ENCODE results near the gene FBXO34.

FBXO34 gene

DNA sequence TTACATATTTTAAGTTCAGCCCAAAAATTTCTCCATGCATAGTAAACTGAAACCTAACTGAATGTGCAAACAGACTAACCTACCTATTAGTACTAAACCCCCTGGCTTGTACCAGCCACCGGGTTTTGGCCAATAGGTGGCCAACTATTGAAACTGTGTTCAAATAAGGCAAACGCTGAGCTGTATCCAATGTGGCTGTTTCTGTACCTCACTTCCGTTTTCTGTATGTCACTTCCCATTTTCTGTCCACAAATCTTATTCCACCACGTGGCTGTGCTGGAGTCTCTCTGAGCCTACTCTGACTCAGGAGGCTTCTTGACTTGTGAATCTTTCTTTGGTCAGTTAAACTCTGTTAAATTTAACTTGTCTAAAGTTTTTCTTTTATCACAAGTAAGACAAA, 6.0 kb upstream of the FBXO34 start:
- Histone ChIP-seq H3K36me3 (no peaks in the 10 kb centered on the region), H4K20me1 (no peaks in the 10 kb centered on the region), H3K9me3 (replicated peaks in 1 of 11) (peaks cover 0 to 16% (median 11%) of the 10 kb centered on the region in 11 experiments; a peak in 17 of 22 replicates), H3K4me3 (no peak overlapping the region), H3K4me2 (no peak overlapping the region), H3K9ac (no peak overlapping the region), H3K27me3 (no peaks in the 10 kb centered on the region), H3K27ac (no peak overlapping the region), H3K4me1 (no peaks in the 10 kb centered on the region)
- TF ChIP-seq Cebpa-rat (IDR thresholded peaks at IDR 0.05) = no peak

GRCh38 chr14:55267820-55268219, 3.4 kb upstream of the FBXO34 start:
- Histone ChIP-seq H4K20me1 (peaks cover 0 to 12% (median 6%) of the 10 kb centered on the region in 11 experiments; a peak in 13 of 22 replicates), H3K27me3 (no peaks in the 10 kb centered on the region), H3K27ac (no peak overlapping the region), H3K4me1 (peaks cover 5 to 9% (median 6%) of the 10 kb centered on the region in 10 experiments), H3K4me3 (no peak overlapping the region), H3K9me3 (replicated peaks in 1 of 11) (peaks cover 0 to 16% (median 11%) of the 10 kb centered on the region in 11 experiments; a peak in 17 of 22 replicates), H3K9ac (no peak overlapping the region), H3K36me3 (no peaks in the 10 kb centered on the region), H3K4me2 (no peak overlapping the region)
- no peak for TF ChIP-seq Cebpa-rat (IDR thresholded peaks at IDR 0.05)

DNA sequence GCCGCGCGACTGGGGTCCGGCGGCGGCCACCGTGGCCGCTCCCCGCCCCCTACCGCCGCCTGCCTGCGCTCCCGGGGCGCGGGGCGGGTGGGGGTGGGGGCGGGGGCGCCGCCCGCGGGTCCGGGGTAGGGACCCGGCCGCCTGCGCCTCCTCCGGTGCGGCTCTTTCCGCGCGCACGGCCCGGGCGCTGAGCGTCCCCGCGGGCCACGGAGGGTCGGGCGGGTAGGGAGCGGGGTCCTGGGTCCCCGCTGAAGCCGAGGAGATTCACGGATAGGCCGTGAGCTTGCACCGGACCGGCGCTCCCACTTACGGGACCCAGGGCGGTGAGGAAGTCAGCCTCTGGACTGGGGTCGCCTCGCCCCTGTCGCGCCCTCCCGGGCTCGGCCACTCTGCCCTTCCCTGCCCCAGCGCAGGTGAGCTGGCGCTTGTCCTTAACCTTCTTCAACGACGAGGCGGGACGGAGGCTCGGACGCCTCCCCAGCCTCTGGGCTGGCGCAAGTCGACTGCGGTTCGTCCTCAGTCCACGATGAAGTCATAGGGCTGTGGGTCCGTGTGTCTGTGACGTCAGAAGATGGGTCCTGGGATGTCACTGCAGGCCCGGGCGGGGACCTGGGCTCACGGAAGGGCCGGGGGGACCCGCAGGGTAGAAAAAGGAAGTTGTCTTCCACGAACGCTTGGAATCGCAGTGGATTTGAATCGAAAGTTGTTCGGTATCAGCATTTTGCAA, 514 bp downstream of the FBXO34 start:
- peak overlapping the region; percentile 73 to 98 (median 86) for H3K4me2 ChIP-seq
- H3K4me3 ChIP-seq = peak overlapping the region; percentile 83 to 99 (median 96)
- peaks cover 19 to 32% (median 25%) of the 10 kb centered on the region in 10 experiments for H3K4me1 ChIP-seq
- H3K9me3 ChIP-seq (replicated peaks in 1 of 11) = no peaks in the 10 kb centered on the region
- H3K9ac ChIP-seq = peak overlapping the region; percentile 89 to 99 (median 95)
- peaks cover 12 to 51% (median 44%) of the 10 kb centered on the region in 11 experiments; a peak in 18 of 22 replicates for H4K20me1 ChIP-seq
- peak overlapping the region; percentile 87 to 98 (median 91) for H3K27ac ChIP-seq
- no peak for TF ChIP-seq Cebpa-rat (IDR thresholded peaks at IDR 0.05)
- H3K36me3 ChIP-seq = peaks cover 0 to 9% (median 0%) of the 10 kb centered on the region in 11 experiments; a peak in 3 of 22 replicates
- no peaks in the 10 kb centered on the region for H3K27me3 ChIP-seq

DNA sequence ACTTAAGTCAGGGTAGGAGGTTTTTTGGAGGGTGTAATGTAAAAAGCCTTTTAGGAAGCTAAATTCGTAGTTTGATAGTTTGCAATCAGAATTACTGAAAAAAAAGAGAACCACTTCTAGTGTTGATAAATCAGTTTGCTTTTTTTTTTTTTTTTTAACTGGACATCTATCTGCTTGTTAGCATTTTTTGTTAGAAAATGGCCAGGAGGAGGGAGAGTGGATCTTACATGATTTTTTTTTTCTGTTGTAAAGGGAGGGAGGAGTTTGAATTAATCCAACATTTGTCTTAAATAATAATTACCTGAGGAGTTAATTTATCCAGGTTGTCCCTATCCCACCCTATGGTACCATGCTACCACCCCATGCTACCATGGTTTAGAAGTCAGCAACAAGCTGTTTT, 1.2 kb downstream of the FBXO34 start:
- no peak for TF ChIP-seq Cebpa-rat (IDR thresholded peaks at IDR 0.05)
- peak overlapping the region; percentile 87 to 98 (median 91) for H3K27ac ChIP-seq

DNA sequence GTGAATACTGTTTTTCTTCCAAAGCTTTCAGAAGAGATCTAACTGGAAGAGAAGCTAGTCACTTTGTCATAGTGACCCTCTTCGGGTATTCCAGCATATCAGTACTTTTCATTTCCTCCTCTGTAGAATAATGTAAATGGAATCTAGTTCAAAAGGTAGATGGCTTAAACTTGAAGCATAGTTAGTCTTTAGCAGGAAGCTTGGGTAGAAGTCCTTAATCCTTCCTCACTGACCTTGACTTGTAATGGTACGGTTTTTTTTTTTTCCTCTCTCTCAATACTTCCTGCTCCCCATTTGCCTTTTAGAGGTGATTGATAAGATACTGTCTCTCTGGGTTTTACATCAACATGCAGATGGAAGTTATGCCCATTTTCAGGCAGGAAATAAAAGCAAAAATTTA, 1.7 kb downstream of the FBXO34 start:
- Histone ChIP-seq H3K9me3 (replicated peaks in 1 of 11) (no peaks in the 10 kb centered on the region), H3K27ac (peak overlapping the region in 4 of 11 experiments; percentile 88 to 98 (median 94); a peak in 10 of 22 replicates), H3K9ac (peak overlapping the region; percentile 89 to 99 (median 95); a peak in 19 of 22 replicates), H3K4me3 (peak overlapping the region; percentile 83 to 99 (median 96); a peak in 19 of 20 replicates), H3K4me1 (peaks cover 21 to 43% (median 33%) of the 10 kb centered on the region in 10 experiments), H3K36me3 (peaks cover 0 to 10% (median 0%) of the 10 kb centered on the region in 11 experiments; a peak in 5 of 22 replicates), H4K20me1 (peaks cover 18 to 63% (median 56%) of the 10 kb centered on the region in 11 experiments; a peak in 19 of 22 replicates), H3K4me2 (peak overlapping the region; percentile 73 to 98 (median 86)), H3K27me3 (no peaks in the 10 kb centered on the region)
- no peak for TF ChIP-seq Cebpa-rat (IDR thresholded peaks at IDR 0.05)

More for the DNA sequence above, 1.2 kb downstream of the FBXO34 start:
- Histone ChIP-seq H3K9ac (peak overlapping the region; percentile 89 to 99 (median 95)), H3K4me2 (peak overlapping the region; percentile 73 to 98 (median 86)), H4K20me1 (peaks cover 18 to 57% (median 50%) of the 10 kb centered on the region in 11 experiments; a peak in 19 of 22 replicates), H3K4me1 (peaks cover 19 to 37% (median 28%) of the 10 kb centered on the region in 10 experiments), H3K36me3 (peaks cover 0 to 10% (median 0%) of the 10 kb centered on the region in 11 experiments; a peak in 4 of 22 replicates), H3K27me3 (no peaks in the 10 kb centered on the region), H3K4me3 (peak overlapping the region; percentile 83 to 99 (median 96)), H3K9me3 (replicated peaks in 1 of 11) (no peaks in the 10 kb centered on the region)

GRCh38 chr14:55274146-55274545, 2.9 kb downstream of the FBXO34 start:
- Histone ChIP-seq H3K4me2 (peak overlapping the region; percentile 73 to 98 (median 86)), H3K9ac (no peak overlapping the region), H4K20me1 (peaks cover 18 to 75% (median 65%) of the 10 kb centered on the region in 11 experiments; a peak in 19 of 22 replicates), H3K4me1 (peaks cover 25 to 55% (median 40%) of the 10 kb centered on the region in 10 experiments), H3K36me3 (peaks cover 0 to 20% (median 9%) of the 10 kb centered on the region in 11 experiments; a peak in 20 of 22 replicates), H3K27me3 (no peaks in the 10 kb centered on the region), H3K4me3 (peak overlapping the region in 2 of 10 experiments; percentile 5 to 7; a peak in 2 of 20 replicates), H3K27ac (no peak overlapping the region), H3K9me3 (replicated peaks in 1 of 11) (peaks cover 0 to 8% (median 0%) of the 10 kb centered on the region in 11 experiments; a peak in 5 of 22 replicates)
- TF ChIP-seq Cebpa-rat (IDR thresholded peaks at IDR 0.05) = no peak

GRCh38 chr14:55274751-55275150, 3.5 kb downstream of the FBXO34 start:
- Histone ChIP-seq H3K9me3 (replicated peaks in 1 of 11) (peaks cover 0 to 12% (median 4%) of the 10 kb centered on the region in 11 experiments; a peak in 6 of 22 replicates), H3K9ac (no peak overlapping the region), H3K27ac (no peak overlapping the region), H3K4me2 (peak overlapping the region in 4 of 11 experiments; percentile 7 to 98 (median 18); a peak in 4 of 22 replicates), H3K4me3 (no peak overlapping the region), H4K20me1 (peaks cover 18 to 76% (median 69%) of the 10 kb centered on the region in 11 experiments; a peak in 19 of 22 replicates), H3K27me3 (no peaks in the 10 kb centered on the region), H3K4me1 (peaks cover 25 to 55% (median 40%) of the 10 kb centered on the region in 10 experiments), H3K36me3 (peaks cover 0 to 26% (median 15%) of the 10 kb centered on the region in 11 experiments; a peak in 21 of 22 replicates)
- no peak for TF ChIP-seq Cebpa-rat (IDR thresholded peaks at IDR 0.05)

DNA sequence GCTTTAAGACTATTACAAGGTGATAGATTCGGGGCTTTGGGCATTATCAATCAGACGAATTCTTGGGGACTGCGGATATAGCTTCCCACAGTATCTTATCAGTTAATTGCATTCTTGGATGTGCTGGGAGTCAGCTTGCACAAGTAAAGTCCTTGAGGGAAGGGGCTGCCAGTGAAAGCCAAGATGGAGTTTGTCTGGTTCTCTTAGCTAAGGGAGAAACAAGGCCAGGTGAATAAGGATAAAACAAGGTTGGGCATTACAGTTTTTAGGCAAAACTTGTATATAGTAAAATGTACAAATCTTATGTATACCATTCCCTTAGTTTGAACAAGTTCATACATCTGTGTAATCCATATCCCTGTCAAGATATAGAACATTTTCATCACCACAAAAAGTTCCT, 5.5 kb downstream of the FBXO34 start:
- peaks cover 0 to 17% (median 8%) of the 10 kb centered on the region in 11 experiments; a peak in 7 of 22 replicates for H3K9me3 ChIP-seq (replicated peaks in 1 of 11)
- no peak overlapping the region for H3K9ac ChIP-seq
- H3K27ac ChIP-seq = no peak overlapping the region
- H4K20me1 ChIP-seq = peaks cover 18 to 95% (median 74%) of the 10 kb centered on the region in 11 experiments; a peak in 20 of 22 replicates
- H3K4me2 ChIP-seq = no peak overlapping the region
- H3K4me3 ChIP-seq = no peak overlapping the region
- peaks cover 25 to 55% (median 38%) of the 10 kb centered on the region in 10 experiments for H3K4me1 ChIP-seq
- peaks cover 0 to 42% (median 27%) of the 10 kb centered on the region in 11 experiments; a peak in 21 of 22 replicates for H3K36me3 ChIP-seq
- no peaks in the 10 kb centered on the region for H3K27me3 ChIP-seq
- TF ChIP-seq Cebpa-rat (IDR thresholded peaks at IDR 0.05) = no peak
